Stimulated activated CD4-positive, alpha-beta T cell treated with anti-CD3 and anti-CD28 coated beads, Interleukin-1b, Interleukin-23, amount 100 ng/mL, for 24 hours (primary cell): Measurements from ENCODE around the gene ARAP1.

Experiments used
- DNase-seq, 4 experiments: peaks; one replicate each; pipeline ENCODE4 v3.0.0-alpha.2; 2020; ENCODE audit warnings: low read depth in 4 of 4, low spot score in 1 of 4

ARAP1 gene

DNA sequence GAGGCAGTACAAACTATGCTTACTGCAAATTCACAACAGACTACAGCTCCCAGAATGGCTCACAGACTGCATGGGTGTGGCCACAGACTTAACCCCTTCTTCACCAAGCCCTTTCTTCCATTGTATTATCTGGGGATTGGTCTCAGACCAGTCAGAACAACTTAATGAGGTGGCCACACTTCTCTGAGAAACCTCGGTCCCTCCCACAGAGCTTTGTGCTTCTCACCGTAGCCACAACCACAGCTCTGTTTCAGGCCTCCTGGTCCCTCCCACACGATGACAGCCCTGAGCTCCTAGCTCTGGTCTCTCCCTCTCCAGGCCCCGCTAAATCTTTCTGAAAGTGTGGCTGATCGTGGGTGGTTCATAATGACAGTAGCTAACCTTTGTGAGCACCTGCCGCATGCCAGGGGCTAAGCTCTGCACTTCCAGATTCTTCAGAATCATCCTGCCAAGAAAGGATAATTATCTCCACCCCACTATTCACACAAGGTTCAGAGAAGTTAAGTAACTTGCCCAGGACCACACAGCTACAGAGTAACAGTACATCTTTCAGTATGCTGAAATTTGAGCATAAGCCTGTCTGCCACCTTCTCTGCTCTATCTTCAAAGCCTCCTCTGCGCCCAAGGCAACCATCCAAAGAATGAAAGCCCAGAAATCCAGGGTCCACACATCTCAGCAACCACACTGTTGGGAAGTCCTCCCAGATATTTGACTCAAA is 83.4 kb downstream of the ARAP1 start:
- peak in 1 of 4 experiments; percentile 40 for DNase-seq

DNA sequence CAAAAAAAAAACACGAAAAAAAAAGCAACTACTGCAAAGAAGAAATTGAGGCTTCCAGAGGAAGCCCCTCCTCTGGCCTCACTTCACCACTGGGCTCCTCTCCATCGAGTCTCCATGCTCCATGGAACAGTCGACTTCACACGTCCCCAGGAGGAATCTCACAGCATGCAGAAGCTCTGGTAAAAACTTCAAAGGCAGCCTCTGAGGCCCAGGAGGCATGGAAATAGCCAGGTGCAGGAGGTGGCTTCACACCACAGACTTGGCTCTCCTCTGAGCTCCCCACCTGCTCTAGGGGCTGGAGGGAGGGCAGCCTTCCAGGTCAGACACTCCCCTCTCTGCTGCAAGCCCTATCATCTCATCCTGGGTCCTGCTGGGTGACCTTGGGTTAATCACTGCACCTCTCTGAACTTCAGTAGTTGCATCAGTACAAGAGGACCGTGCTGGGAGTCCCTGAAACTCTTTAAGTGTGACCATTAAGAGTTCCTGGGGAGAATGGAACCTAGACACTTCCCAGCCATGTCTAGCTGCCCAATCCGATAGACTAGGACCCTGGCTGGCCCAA is 86.2 kb downstream of the ARAP1 start:
- no peak for DNase-seq

DNA sequence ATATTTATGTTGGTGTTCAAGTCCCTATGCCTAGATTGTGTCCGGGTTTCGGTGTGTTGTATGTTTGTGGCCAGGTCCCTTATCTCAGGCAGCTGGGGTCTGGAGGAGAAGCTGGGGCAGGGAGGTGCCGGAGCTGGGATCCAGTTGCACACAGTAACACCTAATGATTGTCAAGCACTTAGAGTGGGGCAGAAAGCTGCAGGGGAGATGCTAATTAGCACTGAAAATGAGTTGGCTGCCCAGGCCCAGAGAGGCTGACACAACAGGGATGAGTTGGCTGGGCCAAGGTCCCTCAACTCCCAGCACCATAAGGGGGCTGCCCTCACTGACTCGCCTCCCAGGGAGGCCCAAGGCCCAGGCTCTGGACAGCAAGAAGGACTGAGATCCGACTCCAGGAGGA is 90.2 kb downstream of the ARAP1 start:
- DNase-seq = no peak

DNA sequence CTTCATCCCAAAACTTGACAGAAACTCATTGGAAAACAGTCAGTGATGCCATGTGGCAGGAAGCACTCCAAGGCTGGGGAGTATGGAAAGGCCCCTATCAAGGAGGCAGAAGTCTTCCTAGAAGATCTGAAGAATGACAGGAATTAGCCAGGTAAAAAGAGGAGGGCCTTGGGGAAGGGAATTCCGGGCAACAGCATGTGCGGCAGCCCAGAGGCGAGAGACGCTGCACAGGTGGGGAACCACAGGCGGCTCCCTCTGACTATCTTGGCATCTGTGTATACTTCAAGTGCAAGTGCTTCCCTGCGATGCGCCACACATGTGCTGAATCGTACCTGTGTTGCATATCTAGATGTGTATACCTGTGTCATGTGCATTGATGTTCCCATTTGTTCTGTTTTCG is 90.7 kb downstream of the ARAP1 start:
- DNase-seq = no peak

- DNase-seq = no peak
These were observed 93.1 kb downstream of the ARAP1 start for GRCh38 chr11:72658989-72659640.

DNA sequence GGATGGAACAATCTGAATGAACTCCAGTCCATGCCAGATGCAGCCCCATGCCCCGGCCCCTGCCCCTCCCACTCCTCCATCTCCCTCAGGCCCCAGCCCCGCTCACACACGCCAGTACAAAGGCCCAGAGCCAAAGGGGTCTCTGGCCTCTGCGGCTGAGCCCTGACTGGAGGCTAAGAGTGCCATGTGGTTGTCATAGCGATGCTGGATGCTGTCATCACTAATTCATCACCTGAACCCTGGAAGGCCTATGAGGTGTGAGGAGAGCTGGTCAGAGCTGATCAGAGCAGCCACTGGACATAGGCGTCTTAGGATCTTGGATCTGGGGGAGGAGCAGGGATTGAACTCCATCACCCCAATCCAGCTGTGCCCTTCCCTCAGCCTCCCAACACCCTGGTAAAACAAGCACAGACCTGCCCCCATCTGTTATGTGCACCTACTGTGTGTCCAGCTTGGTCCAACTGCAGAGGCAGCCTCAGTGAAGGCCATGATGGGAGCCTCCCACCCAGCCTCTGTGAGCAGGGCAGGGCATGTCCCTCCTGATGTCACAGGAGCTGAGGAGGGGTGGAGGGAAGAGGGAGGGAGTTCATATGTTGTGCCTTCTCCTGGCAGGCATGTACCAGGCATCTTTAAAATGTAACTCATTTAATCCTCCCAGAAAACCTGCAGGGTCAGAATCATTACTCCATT is 94.7 kb downstream of the ARAP1 start:
- no peak for DNase-seq

- no peak for DNase-seq
These were observed 96.2 kb downstream of the ARAP1 start for GRCh38 chr11:72655896-72656464.

DNA sequence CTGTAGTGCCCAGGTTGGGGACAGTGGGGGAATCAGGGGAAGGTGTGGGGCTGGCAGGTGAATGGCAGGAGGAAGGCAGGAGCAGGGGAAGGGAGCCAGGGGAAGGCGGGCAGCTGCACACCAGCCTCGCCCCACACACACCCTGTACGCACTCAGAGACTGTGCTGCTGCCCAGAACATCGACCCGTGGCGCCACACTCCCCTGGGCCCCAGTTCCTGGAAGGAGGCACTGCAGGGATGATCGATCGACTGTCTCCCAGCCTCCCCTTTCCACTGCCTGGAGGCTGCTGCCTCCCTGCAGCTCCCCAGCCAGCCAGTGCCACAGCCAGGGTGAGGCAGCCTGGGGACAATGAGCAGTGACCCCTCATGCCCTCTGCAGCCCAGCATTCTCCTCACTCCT is 97.2 kb downstream of the ARAP1 start:
- DNase-seq = no peak

- DNase-seq = no peak
These were observed 98.6 kb downstream of the ARAP1 start for GRCh38 chr11:72653649-72654048.

GRCh38 chr11:72652873-72653630 is 99.2 kb downstream of the ARAP1 start:
- no peak for DNase-seq

GRCh38 chr11:72652133-72652532 is 100.1 kb downstream of the ARAP1 start:
- DNase-seq = no peak

DNA sequence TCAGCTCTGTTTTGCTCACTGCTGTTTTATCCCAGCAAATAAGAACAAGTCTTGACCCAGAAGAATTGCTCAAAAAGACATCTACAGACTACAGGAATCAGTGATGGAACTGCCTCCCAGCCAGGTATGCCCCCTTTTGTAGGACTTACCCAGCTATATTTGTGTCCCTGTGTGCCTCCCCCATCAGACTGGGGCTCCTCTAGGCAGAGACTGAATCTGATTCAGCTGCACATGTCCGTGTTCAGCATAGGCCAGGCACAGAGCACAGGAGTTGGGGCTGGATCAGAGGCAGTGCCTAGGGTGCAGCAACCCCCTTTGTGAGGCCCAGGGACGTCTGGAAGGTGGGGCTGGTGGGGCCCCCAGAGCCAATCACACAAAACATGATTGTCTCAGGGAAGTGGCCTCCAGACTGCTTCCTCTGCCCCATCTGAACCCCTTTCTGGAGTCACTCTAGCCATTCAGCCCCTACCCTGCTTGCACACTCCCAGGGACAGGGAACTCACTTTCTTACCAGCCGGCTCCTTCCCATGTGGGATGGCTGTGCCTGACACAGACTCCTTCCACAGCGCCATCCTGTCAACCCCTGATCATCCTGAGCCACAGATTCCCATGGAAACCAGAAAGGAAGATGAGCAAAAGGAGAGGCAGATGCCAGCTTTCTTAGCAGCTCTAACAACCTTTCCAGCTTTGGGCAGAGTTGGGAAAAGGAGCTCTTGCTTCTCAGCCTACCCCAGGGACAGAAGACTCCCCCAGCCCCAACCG is 102.8 kb downstream of the ARAP1 start:
- no peak for DNase-seq

- DNase-seq = no peak
These were observed 103.6 kb downstream of the ARAP1 start for GRCh38 chr11:72648384-72649136.

DNA sequence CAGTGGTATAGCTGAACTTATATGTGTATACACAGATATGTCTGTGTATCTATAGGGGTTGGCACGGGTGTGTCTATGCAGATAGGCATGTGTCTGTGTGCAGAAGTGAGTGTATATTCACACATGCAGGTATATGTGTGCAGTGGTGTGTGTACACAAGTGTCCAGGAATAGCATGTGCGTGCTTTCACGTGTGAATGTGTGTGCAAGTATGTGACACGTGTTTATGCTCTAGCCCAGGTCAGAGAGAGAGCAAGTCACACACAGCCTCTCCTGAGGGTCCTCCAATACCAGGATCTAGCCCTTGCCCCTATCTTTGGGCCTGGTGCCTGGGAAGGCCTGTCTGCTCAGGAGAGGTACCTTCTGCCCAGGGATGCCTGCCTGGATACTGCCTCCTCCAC is 104.3 kb downstream of the ARAP1 start:
- no peak for DNase-seq

GRCh38 chr11:72646472-72646871 is 105.7 kb downstream of the ARAP1 start:
- no peak for DNase-seq

- no peak for DNase-seq
These were observed 106.2 kb downstream of the ARAP1 start for GRCh38 chr11:72646024-72646423.

GRCh38 chr11:72643547-72643946 is 108.7 kb downstream of the ARAP1 start:
- DNase-seq = no peak

- DNase-seq = peak; percentile 13 to 45 (median 32)
These were observed 109.2 kb downstream of the ARAP1 start for GRCh38 chr11:72642884-72643522.
